Thyroid gland (tissue), 4 donors: ENCODE data around the gene OSTF1.

Source experiments
- CTCF ChIP-seq, 6 experiments: fragments of 200-600 bp in 3 of 6; fragments of 450-650 bp in 3 of 6; sonication (generic) in 3 of 6; IDR thresholded peaks; one replicate each; pipeline ENCODE4 v1.5.1; 2016 to 2019; ENCODE audit warnings: antibody characterized with exemption in 6 of 6, mild to moderate bottlenecking in 2 of 6, inconsistent platforms in 1 of 6, moderate library complexity in 1 of 6
- POLR2A ChIP-seq, 2 donors: fragments of 450-650 bp; IDR thresholded peaks; one replicate each; pipeline ENCODE4 v1.6.1; 2017; ENCODE audit warnings: antibody characterized with exemption in 2 of 2, mild to moderate bottlenecking in 2 of 2, moderate library complexity in 1 of 2

- TF ChIP-seq CTCF (IDR thresholded peaks at IDR 0.05): no peak
- no peak for TF ChIP-seq POLR2A (IDR thresholded peaks at IDR 0.05)
These were observed 95.0 kb downstream of the OSTF1 start for GRCh38 chr9:75183306-75183705.
